Endothelial cell of hepatic sinusoid (primary cell): ENCODE results near the gene SHISA5.

Source experiments
- in situ Hi-C: cut with HindIII; loops from 2 replicates; pipeline ENCODE4 v1.10.0; 2017; ENCODE audit warnings: low sequenced_read_pairs

Gene SHISA5

GRCh38 chr3:48420561-48420960, 83.4 kb downstream of the SHISA5 start:
- in situ Hi-C loops = no loop called here

GRCh38 chr3:48419597-48419996, 84.4 kb downstream of the SHISA5 start:
- in situ Hi-C loops = loop anchor here (10.0 kb wide), 1 partner anchor 145 kb away; no protein-coding TSS in a partner anchor

- in situ Hi-C loops = loop anchor here (10.0 kb wide), 1 partner anchor 144 kb away; no protein-coding TSS in a partner anchor
These were observed 84.8 kb downstream of the SHISA5 start for GRCh38 chr3:48419149-48419548.

GRCh38 chr3:48418651-48419050, 85.3 kb downstream of the SHISA5 start:
- in situ Hi-C loops = loop anchor here (10.0 kb wide), 1 partner anchor 144 kb away; no protein-coding TSS in a partner anchor

- in situ Hi-C loops = loop anchor here (10.0 kb wide), 1 partner anchor 143 kb away; no protein-coding TSS in a partner anchor
These were observed 85.8 kb downstream of the SHISA5 start for GRCh38 chr3:48418140-48418539.
